GM13976 (cell line): ENCODE data around the gene STX7.

ENCODE experiments used
- DNase-seq: peaks from one replicate; pipeline ENCODE4 v3.0.0; 2012; ENCODE audit warnings: low spot score
- in situ Hi-C: fragments of 300-500 bp; cut with MboI; formaldehyde crosslinking; loops from one replicate; pipeline ENCODE4 v1.12.0; 2022; ENCODE audit warnings: low sequenced_read_pairs, mixed read lengths, inconsistent platforms; ENCODE audit not compliant: unreplicated experiment
- TF ChIP-seq, protein P1 (sequence below): IDR thresholded peaks from 2 replicates; pipeline ENCODE4 v1.5.1; 2012; ENCODE audit warnings: borderline replicate concordance, mild to moderate bottlenecking; ENCODE audit not compliant: insufficient read depth; ENCODE audit errors: extremely low read depth, missing control alignments, control extremely low read depth

The STX7 gene

GRCh38 chr6:132466952-132467351 lies 46.0 kb downstream of the STX7 start:
- in situ Hi-C loops: no loop called here
- TF ChIP-seq, protein P1, sequence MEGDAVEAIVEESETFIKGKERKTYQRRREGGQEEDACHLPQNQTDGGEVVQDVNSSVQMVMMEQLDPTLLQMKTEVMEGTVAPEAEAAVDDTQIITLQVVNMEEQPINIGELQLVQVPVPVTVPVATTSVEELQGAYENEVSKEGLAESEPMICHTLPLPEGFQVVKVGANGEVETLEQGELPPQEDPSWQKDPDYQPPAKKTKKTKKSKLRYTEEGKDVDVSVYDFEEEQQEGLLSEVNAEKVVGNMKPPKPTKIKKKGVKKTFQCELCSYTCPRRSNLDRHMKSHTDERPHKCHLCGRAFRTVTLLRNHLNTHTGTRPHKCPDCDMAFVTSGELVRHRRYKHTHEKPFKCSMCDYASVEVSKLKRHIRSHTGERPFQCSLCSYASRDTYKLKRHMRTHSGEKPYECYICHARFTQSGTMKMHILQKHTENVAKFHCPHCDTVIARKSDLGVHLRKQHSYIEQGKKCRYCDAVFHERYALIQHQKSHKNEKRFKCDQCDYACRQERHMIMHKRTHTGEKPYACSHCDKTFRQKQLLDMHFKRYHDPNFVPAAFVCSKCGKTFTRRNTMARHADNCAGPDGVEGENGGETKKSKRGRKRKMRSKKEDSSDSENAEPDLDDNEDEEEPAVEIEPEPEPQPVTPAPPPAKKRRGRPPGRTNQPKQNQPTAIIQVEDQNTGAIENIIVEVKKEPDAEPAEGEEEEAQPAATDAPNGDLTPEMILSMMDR: no peak
- DNase-seq: no peak

- in situ Hi-C loops: no loop called here
- TF ChIP-seq, protein P1: no peak
- peak; percentile 30 for DNase-seq
Observed at GRCh38 chr6:132465530-132466485, 47.1 kb downstream of the STX7 start.

DNA sequence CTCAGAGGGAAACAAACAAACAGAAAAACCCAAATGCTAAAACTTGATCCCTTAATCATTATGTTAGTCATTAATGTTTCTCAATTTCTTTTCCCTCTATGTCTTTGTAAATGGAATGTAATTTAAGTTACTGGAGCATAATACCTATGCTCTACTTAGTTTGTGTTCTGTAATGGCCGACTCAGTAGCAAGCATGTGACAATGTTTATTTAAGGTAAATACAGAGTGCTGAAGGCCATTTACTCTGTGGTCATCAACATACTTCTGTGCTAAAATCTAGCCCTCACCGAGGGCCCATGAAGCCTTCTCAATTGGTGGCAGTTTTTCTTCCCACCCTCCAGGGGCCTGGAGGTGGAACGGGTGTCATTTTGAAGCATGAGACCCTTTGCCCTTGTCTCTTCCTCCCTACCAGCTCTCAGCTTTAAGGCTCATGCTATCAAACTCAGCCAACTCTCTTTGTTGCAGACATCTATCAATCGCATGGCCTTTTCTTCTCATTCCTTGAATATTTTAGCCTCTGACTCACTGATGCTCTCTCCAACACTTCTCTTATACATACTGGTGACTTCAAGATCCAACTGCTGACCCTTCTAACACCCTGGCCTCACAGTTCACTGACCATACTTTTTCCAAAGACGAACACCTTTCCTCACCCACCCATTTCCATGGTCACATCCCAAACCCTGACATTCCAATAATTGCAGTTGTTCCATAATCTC lies 48.2 kb downstream of the STX7 start:
- in situ Hi-C loops: no loop called here
- no peak for DNase-seq
- TF ChIP-seq, protein P1: no peak

DNA sequence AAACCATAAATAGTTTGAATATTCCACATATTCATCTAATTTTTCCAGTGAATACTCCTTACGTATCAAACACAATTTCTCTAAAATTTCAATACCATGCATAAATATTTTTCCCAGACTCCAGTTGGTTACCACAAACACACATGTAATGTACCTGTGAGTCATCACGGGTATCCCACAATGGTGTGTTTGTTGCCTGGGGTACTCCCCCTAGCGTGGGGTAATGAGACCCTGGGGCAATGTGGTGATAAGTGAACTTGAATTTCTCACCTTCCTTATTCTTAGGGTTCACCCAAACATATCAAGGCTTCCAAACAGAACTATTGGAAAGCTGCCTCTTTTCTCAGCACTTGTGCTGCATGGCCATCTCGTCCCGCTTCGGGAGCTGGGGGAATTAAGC lies 51.0 kb downstream of the STX7 start:
- TF ChIP-seq, protein P1: no peak
- in situ Hi-C loops: no loop called here
- DNase-seq: no peak

- no peak for DNase-seq
- TF ChIP-seq, protein P1: no peak
- in situ Hi-C loops: loop anchor here (10.0 kb wide), 1 partner anchor 155 kb away; no protein-coding TSS in a partner anchor
Observed at GRCh38 chr6:132459605-132459952, 53.3 kb downstream of the STX7 start.

GRCh38 chr6:132458887-132459604 lies 53.9 kb downstream of the STX7 start:
- in situ Hi-C loops: loop anchor here (10.0 kb wide), 1 partner anchor 154 kb away; no protein-coding TSS in a partner anchor
- DNase-seq: no peak
- TF ChIP-seq, protein P1: no peak
